K562 (cell line): ENCODE data around the gene GCN1. TPM values are rescaled to one million over a fixed set of nuclear protein-coding genes. Genes with fewer than 3 reads are reported as not detected.
A peak's percentile ranks its signal among the peaks of the same experiment; 100 is the strongest.

Source experiments
- ATAC-seq: fragments of 200-7000 bp; cut with Tn5 transposase; 3 replicates; pipeline ENCODE4 v1.9.1; 2020; ENCODE audit warnings: moderate library complexity
- BruUV-seq: library from RNA; stranded (reverse); fragments of 400-500 nt; replicated peaks from 2 replicates; lab custom pipeline; 2021; lab: Mats Ljungman, UMichigan
- CTCF ChIA-PET: fragments of 300-600 bp; formaldehyde crosslinking; extraction: SDS; loops from one replicate; lab custom pipeline; 2021; ENCODE audit warnings: low intra/inter-chr PET ratio; lab: Yijun Ruan, JAX
- POLR2A ChIA-PET: fragments of 300-600, 350-650 bp; sonication (Branson Sonifier 250); formaldehyde crosslinking; extraction: SDS; loops from one replicate; lab custom pipeline; 2021; ENCODE audit warnings: antibody characterized with exemption, inconsistent platforms; lab: Yijun Ruan, JAX
- DNase-seq, 4 experiments: peaks; one replicate each; pipeline versions ENCODE4 v3.0.0 to v3.0.0-alpha.2; 2011 to 2018; ENCODE audit warnings: low spot score in 3 of 4, mixed read lengths in 3 of 4; ENCODE audit errors: extremely low read depth in 1 of 4
- FAIRE-seq: peaks from 2 replicates; lab custom pipeline; 2011; peaks lifted over from hg19 to GRCh38; lab: Jason Lieb, UNC
- H2AFZ ChIP-seq: 2 replicates; pipeline ENCODE4 v1.6.0; 2011; ENCODE audit warnings: low read depth, low read length, control low read depth, inconsistent platforms
- H3K27ac ChIP-seq: fragments of 200-600 bp; 3 replicates; pipeline ENCODE4 v1.8.0; 2011; ENCODE audit warnings: low read depth, mild to moderate bottlenecking, control low read depth, inconsistent platforms, low read length, moderate library complexity, mixed read lengths; ENCODE audit errors: extremely low read depth
- H3K27me3 ChIP-seq, 2 experiments: fragments of 300-600 bp in 1 of 2; 2 replicates in 1 of 2; 3 replicates in 1 of 2; pipeline versions ENCODE4 v1.6.0 to v1.8.0; 2011; ENCODE audit warnings: inconsistent platforms in 2 of 2, low read length in 2 of 2, mild to moderate bottlenecking in 1 of 2, mixed read lengths in 1 of 2, moderate library complexity in 1 of 2; ENCODE audit not compliant: control insufficient read depth in 2 of 2, insufficient read depth in 2 of 2
- H3K36me3 ChIP-seq: fragments of 300-600 bp; 3 replicates; pipeline ENCODE4 v1.8.0; 2011; ENCODE audit warnings: mild to moderate bottlenecking, low read length, inconsistent platforms; ENCODE audit not compliant: control insufficient read depth, insufficient read depth
- H3K4me1 ChIP-seq, 2 experiments: fragments of 200-600 bp in 1 of 2; replicated peaks in 1 of 2; 2 replicates in 1 of 2; 3 replicates in 1 of 2; pipeline versions ENCODE4 v1.5.1 to v1.8.0; 2011; ENCODE audit warnings: inconsistent platforms in 2 of 2, low read length in 2 of 2, mild to moderate bottlenecking in 1 of 2, mixed read lengths in 1 of 2, moderate library complexity in 1 of 2; ENCODE audit not compliant: control insufficient read depth in 2 of 2, insufficient read depth in 2 of 2
- H3K4me2 ChIP-seq: 2 replicates; pipeline ENCODE4 v1.6.1; 2011; ENCODE audit warnings: low read length, control low read depth, inconsistent platforms, mixed read lengths; ENCODE audit not compliant: insufficient read depth
- H3K4me3 ChIP-seq: fragments of 200-600 bp; sonication (generic), shearing (Covaris generic); 2 replicates; pipeline ENCODE4 v1.5.1; 2016; ENCODE audit warnings: control low read depth, inconsistent platforms
- H3K79me2 ChIP-seq: fragments of 200-600 bp; 3 replicates; pipeline ENCODE4 v1.8.0; 2011; ENCODE audit warnings: low read length, inconsistent platforms; ENCODE audit not compliant: control insufficient read depth, insufficient read depth
- H3K9ac ChIP-seq, 2 experiments: 2 replicates each; pipeline versions ENCODE4 v1.6.0 to v1.6.1; 2011; ENCODE audit warnings: low read depth in 2 of 2, low read length in 2 of 2, control low read depth in 1 of 2, inconsistent platforms in 1 of 2, mild to moderate bottlenecking in 1 of 2, mixed read lengths in 1 of 2; ENCODE audit not compliant: insufficient read depth in 1 of 2
- H3K9me1 ChIP-seq: one replicate; pipeline ENCODE4 v1.6.0; 2011; ENCODE audit warnings: inconsistent platforms, mild to moderate bottlenecking, low read length, moderate library complexity; ENCODE audit not compliant: control insufficient read depth, insufficient read depth
- H3K9me3 ChIP-seq: replicated peaks from 2 replicates; pipeline ENCODE4 v1.5.1; 2011; ENCODE audit warnings: low read depth, low read length, inconsistent platforms; ENCODE audit not compliant: control insufficient read depth, insufficient read depth
- H4K20me1 ChIP-seq: replicated peaks from 2 replicates; pipeline ENCODE4 v1.6.1; 2011; ENCODE audit warnings: low read length, inconsistent platforms, mixed read lengths; ENCODE audit not compliant: control insufficient read depth, insufficient read depth
- CREBBP ChIP-seq: IDR thresholded peaks from one replicate; pipeline ENCODE4 v1.6.1; 2012; ENCODE audit warnings: low read depth, mild to moderate bottlenecking, control low read depth, inconsistent platforms, low read length
- FOXK1 ChIP-seq: sonication (generic); formaldehyde crosslinking; IDR thresholded peaks from 2 replicates; pipeline ENCODE4 v1.8.0; 2022; ENCODE audit warnings: missing genetic modification reagents, mild to moderate bottlenecking, borderline replicate concordance
- HNRNPL ChIP-seq: fragments of 200-400 bp; formaldehyde crosslinking; IDR thresholded peaks from 2 replicates; pipeline ENCODE4 v1.6.1; 2017; ENCODE audit warnings: low read depth, mild to moderate bottlenecking, low read length
- KAT2B ChIP-seq: IDR thresholded peaks from one replicate; pipeline ENCODE4 v1.6.1; 2012; ENCODE audit warnings: low read depth, mild to moderate bottlenecking, control low read depth, inconsistent platforms, low read length, moderate library complexity
- MEF2D ChIP-seq: conservative IDR thresholded peaks from 2 replicates; pipeline ENCODE4 v1.6.1; 2016; ENCODE audit warnings: low read depth, missing genetic modification characterization, missing compliant biosample characterization
- MEIS2 ChIP-seq: fragments of 450-650 bp; IDR thresholded peaks from 2 replicates; pipeline ENCODE4 v1.6.1; 2014; ENCODE audit warnings: mild to moderate bottlenecking; ENCODE audit not compliant: partially characterized antibody
- RBM25 ChIP-seq: fragments of 200-400 bp; formaldehyde crosslinking; IDR thresholded peaks from 2 replicates; pipeline ENCODE4 v1.6.1; 2018; ENCODE audit warnings: low read length, low read depth, moderate library complexity; ENCODE audit not compliant: severe bottlenecking
- TFAP4 ChIP-seq: sonication (generic); formaldehyde crosslinking; IDR thresholded peaks from 2 replicates; pipeline ENCODE4 v1.8.0; 2022; ENCODE audit warnings: missing genetic modification reagents, mild to moderate bottlenecking, moderate library complexity, borderline replicate concordance
- ZFX ChIP-seq: sonication (generic); formaldehyde crosslinking; IDR thresholded peaks from 2 replicates; pipeline ENCODE4 v1.8.0; 2022; ENCODE audit warnings: mild to moderate bottlenecking, missing genetic modification reagents, moderate library complexity
- ZNF316 ChIP-seq: fragments of 450-650 bp; IDR thresholded peaks from 2 replicates; pipeline ENCODE4 v1.6.1; 2016
- ZZZ3 ChIP-seq: fragments of 450-650 bp; IDR thresholded peaks from 2 replicates; pipeline ENCODE4 v1.6.1; 2016; ENCODE audit warnings: antibody characterized with exemption, mild to moderate bottlenecking, moderate library complexity
- WGBS: fragments of 100-300 bp; shearing (Covaris generic); methylation state at CpG from one replicate; pipeline ENCODE4 v1.1.6; 2016; ENCODE audit warnings: low coverage, mixed read lengths; ENCODE audit not compliant: insufficient coverage; ENCODE audit errors: missing lambda C conversion rate; 5-methylcytosine and 5-hydroxymethylcytosine counted together
- in situ Hi-C: fragments of 300-500 bp; cut with MboI; formaldehyde crosslinking; loops from 4 replicates; pipeline ENCODE4 v1.15.0; 2018; ENCODE audit warnings: inconsistent platforms, mixed read lengths
- intact Hi-C: fragments of 100-400 bp; cut with micrococcal nuclease; formaldehyde crosslinking; loops from 2 replicates; pipeline ENCODE4 v1.14.2; 2022
- polyA plus RNA-seq, 8 experiments: library from polyadenylated mRNA; depleted of rRNA in 4 of 8; stranded (reverse) in 5 of 8; unstranded in 3 of 8; fragments of >200 nt; fragmentation: Nextera tagmentation in 2 of 8; fragmentation: Illumina TruSeq in 1 of 8; extraction: Ambion mirVana in 2 of 8; extraction: Trizol in 1 of 8; gene quantifications; 2 replicates each; pipeline versions ENCODE4 v1.2.1 to v1.2.3, GENCODE V29; 2011 to 2014; ENCODE audit warnings: inconsistent platforms in 1 of 8, missing spikeins in 1 of 8
- total RNA-seq, 7 experiments: library from RNA; depleted of rRNA in 6 of 7; stranded (reverse); fragments of >200 nt in 6 of 7; fragmentation: Illumina TruSeq in 2 of 7; extraction: Trizol in 2 of 7; gene quantifications; 2 replicates each; pipeline versions ENCODE4 v1.2.1 to v1.2.3, GENCODE V29; 2011 to 2021; ENCODE audit warnings: low replicate concordance in 1 of 7
- TF ChIP-seq, protein P1 (sequence below): sonication (generic); formaldehyde crosslinking; IDR thresholded peaks from 2 replicates; pipeline ENCODE4 v1.8.0; 2022; ENCODE audit warnings: mild to moderate bottlenecking, missing genetic modification reagents
- TF ChIP-seq, protein P2 (sequence below): fragments of 250-450 bp; sonication (Bioruptor Pico); IDR thresholded peaks from 2 replicates; pipeline ENCODE4 v1.5.0; 2020; ENCODE audit warnings: mild to moderate bottlenecking

Gene GCN1
- total and polyA plus RNA-seq, 9 of the 15 experiments (the other 6 are each of a cell fraction or from before 2014, with no cell fraction given): 11.9 to 190 (median 51.7) TPM

GRCh38 chr12:120200364-120200800 is 5.9 kb upstream of the GCN1 start (continued):
- TF ChIP-seq MEF2D (tag) (no peak), ZZZ3 (0 out of 2 replicates have a peak, but pooled peaks have one; percentile 35)
- TF ChIP-seq, protein P1, sequence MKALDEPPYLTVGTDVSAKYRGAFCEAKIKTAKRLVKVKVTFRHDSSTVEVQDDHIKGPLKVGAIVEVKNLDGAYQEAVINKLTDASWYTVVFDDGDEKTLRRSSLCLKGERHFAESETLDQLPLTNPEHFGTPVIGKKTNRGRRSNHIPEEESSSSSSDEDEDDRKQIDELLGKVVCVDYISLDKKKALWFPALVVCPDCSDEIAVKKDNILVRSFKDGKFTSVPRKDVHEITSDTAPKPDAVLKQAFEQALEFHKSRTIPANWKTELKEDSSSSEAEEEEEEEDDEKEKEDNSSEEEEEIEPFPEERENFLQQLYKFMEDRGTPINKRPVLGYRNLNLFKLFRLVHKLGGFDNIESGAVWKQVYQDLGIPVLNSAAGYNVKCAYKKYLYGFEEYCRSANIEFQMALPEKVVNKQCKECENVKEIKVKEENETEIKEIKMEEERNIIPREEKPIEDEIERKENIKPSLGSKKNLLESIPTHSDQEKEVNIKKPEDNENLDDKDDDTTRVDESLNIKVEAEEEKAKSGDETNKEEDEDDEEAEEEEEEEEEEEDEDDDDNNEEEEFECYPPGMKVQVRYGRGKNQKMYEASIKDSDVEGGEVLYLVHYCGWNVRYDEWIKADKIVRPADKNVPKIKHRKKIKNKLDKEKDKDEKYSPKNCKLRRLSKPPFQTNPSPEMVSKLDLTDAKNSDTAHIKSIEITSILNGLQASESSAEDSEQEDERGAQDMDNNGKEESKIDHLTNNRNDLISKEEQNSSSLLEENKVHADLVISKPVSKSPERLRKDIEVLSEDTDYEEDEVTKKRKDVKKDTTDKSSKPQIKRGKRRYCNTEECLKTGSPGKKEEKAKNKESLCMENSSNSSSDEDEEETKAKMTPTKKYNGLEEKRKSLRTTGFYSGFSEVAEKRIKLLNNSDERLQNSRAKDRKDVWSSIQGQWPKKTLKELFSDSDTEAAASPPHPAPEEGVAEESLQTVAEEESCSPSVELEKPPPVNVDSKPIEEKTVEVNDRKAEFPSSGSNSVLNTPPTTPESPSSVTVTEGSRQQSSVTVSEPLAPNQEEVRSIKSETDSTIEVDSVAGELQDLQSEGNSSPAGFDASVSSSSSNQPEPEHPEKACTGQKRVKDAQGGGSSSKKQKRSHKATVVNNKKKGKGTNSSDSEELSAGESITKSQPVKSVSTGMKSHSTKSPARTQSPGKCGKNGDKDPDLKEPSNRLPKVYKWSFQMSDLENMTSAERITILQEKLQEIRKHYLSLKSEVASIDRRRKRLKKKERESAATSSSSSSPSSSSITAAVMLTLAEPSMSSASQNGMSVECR (CRISPR knock-in tag): peak; percentile 48; the same call in 1 of the 2 replicates

GRCh38 chr12:120199595-120200306 is 5.2 kb upstream of the GCN1 start:
- peaks cover 75% of the 10 kb centered on the region for H3K79me2 ChIP-seq
- no peaks in the 10 kb centered on the region for H3K27me3 ChIP-seq
- 1% methylated on average over 12 of the region's 12 CpGs for WGBS
- peak overlapping the region; percentile 92 for H3K27ac ChIP-seq
- peak overlapping the region; percentile 84 for H3K4me3 ChIP-seq
- intact Hi-C loops (no loop called here), in situ Hi-C loops (no loop called here)
- DNase-seq: peak in 1 of 4 experiments; percentile 54
- no peak for FAIRE-seq
- no TSS peak for BruUV-seq
- no peak for ATAC-seq
- H3K9ac ChIP-seq: peak overlapping the region; percentile 95 to 98
- no peaks in the 10 kb centered on the region for H3K9me3 ChIP-seq
- H3K9me1 ChIP-seq: no peaks in the 10 kb centered on the region
- H4K20me1 ChIP-seq: peaks cover 32% of the 10 kb centered on the region
- ChIA-PET POLR2A (interaction anchor here (0.6 to 12.6 kb wide), 22 partner anchors 10 to 1735 kb away, joined by 3 to 331 read pairs (median 6); partner anchors contain the start of genes PXN, RAB35, RNU4-1 and RNU4-2), CTCF (no interaction called here)
- peaks cover 7 to 33% of the 10 kb centered on the region in 2 experiments; a peak in 4 of 5 replicates for H3K4me1 ChIP-seq
- H3K36me3 ChIP-seq: peaks cover 48% of the 10 kb centered on the region
- no peak overlapping the region for H2AFZ ChIP-seq
- peak overlapping the region; percentile 100 for H3K4me2 ChIP-seq
- 0 out of 2 replicates have a peak, but pooled peaks have one; percentile 14 for TF ChIP-seq HNRNPL
- no peak for TF ChIP-seq RBM25
- TF ChIP-seq ZNF316: peak; percentile 87
- no peak for TF ChIP-seq KAT2B
- no peak for TF ChIP-seq CREBBP
- TF ChIP-seq FOXK1 (CRISPR knock-in tag): peak; percentile 90; the same call in 1 of the 2 replicates
- no peak for TF ChIP-seq ZFX (CRISPR knock-in tag)
- TF ChIP-seq MEIS2: peak; percentile 41
- TF ChIP-seq, protein P2, sequence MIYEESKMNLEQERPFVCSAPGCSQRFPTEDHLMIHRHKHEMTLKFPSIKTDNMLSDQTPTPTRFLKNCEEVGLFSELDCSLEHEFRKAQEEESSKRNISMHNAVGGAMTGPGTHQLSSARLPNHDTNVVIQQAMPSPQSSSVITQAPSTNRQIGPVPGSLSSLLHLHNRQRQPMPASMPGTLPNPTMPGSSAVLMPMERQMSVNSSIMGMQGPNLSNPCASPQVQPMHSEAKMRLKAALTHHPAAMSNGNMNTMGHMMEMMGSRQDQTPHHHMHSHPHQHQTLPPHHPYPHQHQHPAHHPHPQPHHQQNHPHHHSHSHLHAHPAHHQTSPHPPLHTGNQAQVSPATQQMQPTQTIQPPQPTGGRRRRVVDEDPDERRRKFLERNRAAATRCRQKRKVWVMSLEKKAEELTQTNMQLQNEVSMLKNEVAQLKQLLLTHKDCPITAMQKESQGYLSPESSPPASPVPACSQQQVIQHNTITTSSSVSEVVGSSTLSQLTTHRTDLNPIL: no peak
- no peak for TF ChIP-seq TFAP4 (CRISPR knock-in tag)
